Measurements from ENCODE around the gene PKNOX1.
A peak's percentile ranks its signal among the peaks of the same experiment; 100 is the strongest.
"Not testable (repeated sequence)": the region's sequence is repeated elsewhere in the genome, so short reads cannot be mapped to it uniquely, and the experiment has no call there.

The PKNOX1 gene

GRCh38 chr21:42973991-42974831 is at the start of gene PKNOX1:
Gene PKNOX1, plus strand, starts transcription at chr21:42974562. Its CDS starts 29,820 bp downstream, at chr21:43004382.
- peak; percentile 100 for DNase-seq (ENCODE audit: low spot score)

- no peak for DNase-seq (ENCODE audit: low spot score)
Observed at GRCh38 chr21:42925114-42925926, 49.0 kb upstream of the PKNOX1 start, which contains the start of gene ERVH48-1. Gene ERVH48-1, minus strand, starts transcription at chr21:42925630. Its CDS starts 6,624 bp downstream, at chr21:42919006.

- not testable (repeated sequence) for DNase-seq (ENCODE audit: low spot score)
Observed at GRCh38 chr21:42927474-42928200, 46.7 kb upstream of the PKNOX1 start.

- DNase-seq (ENCODE audit: low spot score) = no peak
Observed at GRCh38 chr21:42929969-42930368, 44.4 kb upstream of the PKNOX1 start.

- no peak for DNase-seq (ENCODE audit: low spot score)
Observed at GRCh38 chr21:42931560-42932235, 42.7 kb upstream of the PKNOX1 start.

GRCh38 chr21:42932378-42933136 is 41.8 kb upstream of the PKNOX1 start:
- not testable (repeated sequence) for DNase-seq (ENCODE audit: low spot score)

GRCh38 chr21:42933137-42933970 is 41.0 kb upstream of the PKNOX1 start:
- DNase-seq (ENCODE audit: low spot score) = not testable (repeated sequence)

- not testable (repeated sequence) for DNase-seq (ENCODE audit: low spot score)
Observed at GRCh38 chr21:42933973-42934372, 40.4 kb upstream of the PKNOX1 start.

- DNase-seq (ENCODE audit: low spot score) = not testable (repeated sequence)
Observed at GRCh38 chr21:42936360-42936759, 38.0 kb upstream of the PKNOX1 start.

GRCh38 chr21:42937034-42937940 is 37.1 kb upstream of the PKNOX1 start:
- DNase-seq (ENCODE audit: low spot score) = not testable (repeated sequence)

GRCh38 chr21:42937960-42938605 is 36.3 kb upstream of the PKNOX1 start:
- no peak for DNase-seq (ENCODE audit: low spot score)

GRCh38 chr21:42938606-42938995 is 35.8 kb upstream of the PKNOX1 start:
- DNase-seq (ENCODE audit: low spot score) = not testable (repeated sequence)

- no peak for DNase-seq (ENCODE audit: low spot score)
Observed at GRCh38 chr21:42939582-42940413, 34.6 kb upstream of the PKNOX1 start.

- no peak for DNase-seq (ENCODE audit: low spot score)
Observed at GRCh38 chr21:42941696-42942085, 32.7 kb upstream of the PKNOX1 start.

GRCh38 chr21:42942244-42942643 is 32.1 kb upstream of the PKNOX1 start:
- DNase-seq (ENCODE audit: low spot score) = no peak

GRCh38 chr21:42949094-42949755 is 25.1 kb upstream of the PKNOX1 start:
- not testable (repeated sequence) for DNase-seq (ENCODE audit: low spot score)

GRCh38 chr21:42951193-42951592 is 23.2 kb upstream of the PKNOX1 start:
- not testable (repeated sequence) for DNase-seq (ENCODE audit: low spot score)
